H9 (cell line): Measurements from ENCODE around the gene TAS2R1. TPM values are rescaled to one million over a fixed set of nuclear protein-coding genes. Genes with fewer than 3 reads are reported as not detected.

Source experiments
- DNase-seq: peaks from one replicate; pipeline ENCODE4 v3.0.0-alpha.2; 2017
- H2AFZ ChIP-seq: one replicate; pipeline ENCODE4 v1.6.1; 2013; ENCODE audit warnings: mild to moderate bottlenecking, low read length, control low read depth, moderate library complexity
- H2AK5ac ChIP-seq: 2 replicates; pipeline ENCODE4 v1.6.1; 2013; ENCODE audit warnings: low read length, control low read depth, mixed read lengths; ENCODE audit not compliant: insufficient read length
- H2BK120ac ChIP-seq: one replicate; pipeline ENCODE4 v1.6.1; 2013; ENCODE audit warnings: low read depth, mild to moderate bottlenecking, low read length, control low read depth, inconsistent platforms; ENCODE audit not compliant: poor library complexity, severe bottlenecking
- H2BK12ac ChIP-seq: 2 replicates; pipeline ENCODE4 v1.6.1; 2013; ENCODE audit warnings: low read length, control low read depth, mixed read lengths, low read depth; ENCODE audit not compliant: insufficient read length
- H2BK15ac ChIP-seq: 2 replicates; pipeline ENCODE4 v1.6.1; 2013; ENCODE audit warnings: low read depth, low read length, control low read depth
- H2BK20ac ChIP-seq: one replicate; pipeline ENCODE4 v1.6.1; 2013; ENCODE audit warnings: low read depth, mild to moderate bottlenecking, low read length, control low read depth, inconsistent platforms; ENCODE audit not compliant: poor library complexity, severe bottlenecking
- H2BK5ac ChIP-seq: 2 replicates; pipeline ENCODE4 v1.6.1; 2013; ENCODE audit warnings: low read length, control low read depth, mixed read lengths; ENCODE audit not compliant: insufficient read length
- H3K14ac ChIP-seq: 2 replicates; pipeline ENCODE4 v1.6.1; 2013; ENCODE audit warnings: low read length, control low read depth; ENCODE audit not compliant: insufficient read depth
- H3K18ac ChIP-seq: 2 replicates; pipeline ENCODE4 v1.6.1; 2013; ENCODE audit warnings: low read depth, mild to moderate bottlenecking, mixed read lengths, low read length, control low read depth; ENCODE audit not compliant: insufficient read length
- H3K23ac ChIP-seq: 2 replicates; pipeline ENCODE4 v1.6.1; 2013; ENCODE audit warnings: low read length, control low read depth, mixed read lengths, low read depth; ENCODE audit not compliant: insufficient read length
- H3K23me2 ChIP-seq: 2 replicates; pipeline ENCODE4 v1.6.1; 2013; ENCODE audit warnings: low read depth, mild to moderate bottlenecking, mixed read lengths, low read length, control low read depth; ENCODE audit not compliant: insufficient read length, poor library complexity, severe bottlenecking
- H3K27ac ChIP-seq: 2 replicates; pipeline ENCODE4 v1.5.1; 2013; ENCODE audit warnings: low read length, control low read depth, mixed read lengths, low read depth; ENCODE audit not compliant: insufficient read length
- H3K27me3 ChIP-seq: 2 replicates; pipeline ENCODE4 v1.6.1; 2013; ENCODE audit warnings: low read length, control low read depth, inconsistent platforms; ENCODE audit not compliant: insufficient read depth
- H3K4ac ChIP-seq: 2 replicates; pipeline ENCODE4 v1.6.1; 2013; ENCODE audit warnings: low read depth, mild to moderate bottlenecking, control low read depth, inconsistent platforms, low read length, moderate library complexity
- H3K4me1 ChIP-seq: 2 replicates; pipeline ENCODE4 v1.6.1; 2013; ENCODE audit warnings: low read length, control low read depth, inconsistent platforms; ENCODE audit not compliant: insufficient read depth
- H3K4me2 ChIP-seq: 2 replicates; pipeline ENCODE4 v1.6.1; 2013; ENCODE audit warnings: low read length, control low read depth, mixed read lengths; ENCODE audit not compliant: insufficient read length, insufficient read depth
- H3K56ac ChIP-seq: 2 replicates; pipeline ENCODE4 v1.6.1; 2013; ENCODE audit warnings: low read depth, mild to moderate bottlenecking, mixed read lengths, low read length, control low read depth; ENCODE audit not compliant: insufficient read length
- H3K79me1 ChIP-seq: 2 replicates; pipeline ENCODE4 v1.6.1; 2013; ENCODE audit warnings: low read depth, mild to moderate bottlenecking, moderate library complexity, low read length, control low read depth, inconsistent platforms; ENCODE audit not compliant: insufficient read depth, poor library complexity, severe bottlenecking
- H3K79me2 ChIP-seq: 2 replicates; pipeline ENCODE4 v1.6.1; 2013; ENCODE audit warnings: low read length, control low read depth, inconsistent platforms; ENCODE audit not compliant: insufficient read depth
- H3K9ac ChIP-seq: 2 replicates; pipeline ENCODE4 v1.6.1; 2013; ENCODE audit warnings: low read length, control low read depth, mixed read lengths; ENCODE audit not compliant: insufficient read length; ENCODE audit errors: extremely low read depth
- H3K9me3 ChIP-seq: one replicate; pipeline ENCODE4 v1.6.1; 2013; ENCODE audit warnings: low read depth, low read length, inconsistent platforms; ENCODE audit not compliant: control insufficient read depth
- H3T11ph ChIP-seq: one replicate; pipeline ENCODE4 v1.6.1; 2013; ENCODE audit warnings: mild to moderate bottlenecking, low read length, control low read depth, inconsistent platforms
- H4K20me1 ChIP-seq: one replicate; pipeline ENCODE4 v1.6.1; 2013; ENCODE audit not compliant: control insufficient read depth, insufficient read length, insufficient read depth
- H4K5ac ChIP-seq: 2 replicates; pipeline ENCODE4 v1.6.1; 2013; ENCODE audit warnings: low read depth, mild to moderate bottlenecking, mixed read lengths, low read length, control low read depth; ENCODE audit not compliant: insufficient read length
- H4K8ac ChIP-seq: replicated peaks from 2 replicates; pipeline ENCODE4 v1.6.1; 2013; ENCODE audit warnings: low read length, control low read depth, mixed read lengths, low read depth; ENCODE audit not compliant: insufficient read length
- H4K91ac ChIP-seq: 2 replicates; pipeline ENCODE4 v1.6.1; 2013; ENCODE audit warnings: low read depth, mild to moderate bottlenecking, moderate library complexity, mixed read lengths, low read length, control low read depth; ENCODE audit not compliant: insufficient read length
- H3K27ac Mint-ChIP-seq, 3 experiments: 2 replicates in 2 of 3; 3 replicates in 1 of 3; pipeline ENCODE4 v1.8.0; 2020 to 2021; ENCODE audit warnings: mixed read lengths in 3 of 3, mild to moderate bottlenecking in 1 of 3, moderate library complexity in 1 of 3
- H3K27me3 Mint-ChIP-seq: 2 replicates; pipeline ENCODE4 v1.8.0; 2021; ENCODE audit warnings: low read depth, mild to moderate bottlenecking, moderate library complexity, mixed read lengths
- H3K36me3 Mint-ChIP-seq, 3 experiments: 2 replicates in 2 of 3; 3 replicates in 1 of 3; pipeline ENCODE4 v1.8.0; 2020 to 2021; ENCODE audit warnings: low read depth in 3 of 3, mixed read lengths in 3 of 3; ENCODE audit not compliant: insufficient read depth in 1 of 3
- H3K4me1 Mint-ChIP-seq, 2 experiments: 2 replicates each; pipeline ENCODE4 v1.8.0; 2020; ENCODE audit warnings: mixed read lengths in 2 of 2
- H3K4me3 Mint-ChIP-seq, 2 experiments: 2 replicates in 1 of 2; 3 replicates in 1 of 2; pipeline ENCODE4 v1.8.0; 2020 to 2021; ENCODE audit warnings: mild to moderate bottlenecking in 2 of 2, mixed read lengths in 2 of 2, moderate library complexity in 1 of 2
- H3K9me3 Mint-ChIP-seq, 2 experiments: 2 replicates in 1 of 2; 3 replicates in 1 of 2; pipeline ENCODE4 v1.8.0; 2020; ENCODE audit warnings: mild to moderate bottlenecking in 2 of 2, mixed read lengths in 2 of 2, moderate library complexity in 1 of 2
- CTCF ChIP-seq: fragments of 200-600 bp; sonication (generic); conservative IDR thresholded peaks from 3 replicates; pipeline ENCODE4 v1.8.0; 2021; ENCODE audit warnings: antibody characterized with exemption, mild to moderate bottlenecking
- WGBS: extraction: QIAGEN DNeasy Blood & Tissue Kit; methylation state at CpG from one replicate; pipeline ENCODE4 v1.1.7; 2013; ENCODE audit warnings: missing lambda C conversion rate, low lambda C conversion rate, mixed read lengths; ENCODE audit not compliant: insufficient read length; ENCODE audit errors: extremely low coverage; 5-methylcytosine and 5-hydroxymethylcytosine counted together
- total RNA-seq: library from RNA; stranded (reverse); gene quantifications from 2 replicates; pipeline ENCODE4 v1.2.1, GENCODE V29; 2021

The TAS2R1 gene
- total RNA-seq, 1 experiment from 2014 or later: not detected

GRCh38 chr5:9582406-9582805, 47.7 kb downstream of the TAS2R1 start:
- Mint-ChIP-seq H3K9me3 (no peaks in the 10 kb centered on the region), H3K27ac (no peak overlapping the region; a peak in 1 of 7 replicates), H3K27me3 (no peaks in the 10 kb centered on the region; the same call in 1 of the 2 replicates), H3K36me3 (no peaks in the 10 kb centered on the region), H3K4me3 (no peak overlapping the region), H3K4me1 (no peaks in the 10 kb centered on the region)
- H3K14ac ChIP-seq: no peak overlapping the region
- no CpG with 5 or more reads among the region's 2 CpGs for WGBS
- no peak overlapping the region for H2BK120ac ChIP-seq
- no peak for DNase-seq
- no peaks in the 10 kb centered on the region for H3K9me3 ChIP-seq
- H3K23me2 ChIP-seq: no peaks in the 10 kb centered on the region
- no peak overlapping the region for H3K4me2 ChIP-seq
- H4K91ac ChIP-seq: no peak overlapping the region
- no peaks in the 10 kb centered on the region for H3K27me3 ChIP-seq
- no peak overlapping the region for H3K27ac ChIP-seq
- H3K79me2 ChIP-seq: no peaks in the 10 kb centered on the region
- H4K8ac ChIP-seq: no peak overlapping the region
- TF ChIP-seq CTCF: no peak
- no peak overlapping the region for H2BK15ac ChIP-seq
- no peaks in the 10 kb centered on the region for H4K20me1 ChIP-seq
- H3K56ac ChIP-seq: no peak overlapping the region
- H3T11ph ChIP-seq: no peak overlapping the region
- H2BK20ac ChIP-seq: no peak overlapping the region
- no peak overlapping the region for H2AK5ac ChIP-seq
- H3K4me1 ChIP-seq: no peaks in the 10 kb centered on the region
- H2AFZ ChIP-seq: no peak overlapping the region
- H3K18ac ChIP-seq: no peak overlapping the region
- no peak overlapping the region for H2BK12ac ChIP-seq
- no peaks in the 10 kb centered on the region for H3K79me1 ChIP-seq
- H4K5ac ChIP-seq: no peak overlapping the region
- H2BK5ac ChIP-seq: no peak overlapping the region
- H3K23ac ChIP-seq: no peak overlapping the region
- no peak overlapping the region for H3K9ac ChIP-seq
- no peak overlapping the region for H3K4ac ChIP-seq

Other genes with a start within 250 kb of the TAS2R1 start
- 4.1 and 4.3 TPM in 2 replicates for gene SEMA5A, start 84.3 kb downstream of the TAS2R1 start, total RNA-seq